ENCODE data around the gene RABGAP1L. TPM values are rescaled to one million over a fixed set of nuclear protein-coding genes. Genes with fewer than 3 reads are reported as not detected.

RABGAP1L gene
- total RNA-seq, 1 experiment from 2014 or later: 29.3 TPM

- Histone ChIP-seq H3K36me3 (ENCODE audit: control insufficient read depth in 1 of 2, insufficient read depth in 2 of 2, low read length in 2 of 2) (no peaks in the 10 kb centered on the region), H3K9me2 (ENCODE audit: insufficient read depth) (no peaks in the 10 kb centered on the region), H3K4me1 (ENCODE audit: control insufficient read depth in 1 of 2, insufficient read depth in 2 of 2, low read length in 2 of 2) (peaks cover 0 to 3% of the 10 kb centered on the region in 2 experiments; a peak in 1 of 4 replicates), H3K4me2 (ENCODE audit: low read length) (no peak overlapping the region), H3K9ac (ENCODE audit: low read length) (no peak overlapping the region), H3K9me3 (ENCODE audit: control insufficient read depth in 1 of 2, insufficient read depth in 1 of 2, low read depth in 1 of 2, low read length in 2 of 2) (no peaks in the 10 kb centered on the region), H3K27ac (ENCODE audit: low read depth, low read length) (no peak overlapping the region), H2AFZ (ENCODE audit: low read depth, low read length, poor library complexity, severe bottlenecking) (no peak overlapping the region), H3K79me2 (ENCODE audit: insufficient read depth, low read length) (no peaks in the 10 kb centered on the region), H4K20me1 (ENCODE audit: insufficient read depth) (no peaks in the 10 kb centered on the region), H3K4me3 (replicated peaks in 1 of 2; ENCODE audit: low read depth in 1 of 2, low read length in 2 of 2) (no peak overlapping the region), H3K27me3 (ENCODE audit: insufficient read depth, low read length) (no peaks in the 10 kb centered on the region)
- ATAC-seq (no peak), DNase-seq (ENCODE audit: low read depth, low spot score) (no peak)
- CTCF ChIA-PET: no interaction called here
- no TSS peak for BruUV-seq (replicated peaks)
- POLR2A ChIA-PET: no interaction called here
- TF ChIP-seq YY1 (IDR thresholded peaks at IDR 0.05; ENCODE audit: extremely low read depth, insufficient replicate concordance, low read depth, low read length): no peak
- no peak for TF ChIP-seq SP1 (IDR thresholded peaks at IDR 0.05; ENCODE audit: low read depth)
- TF ChIP-seq ATF3 (IDR thresholded peaks at IDR 0.05): no peak
- no peak for TF ChIP-seq EZH2phosphoT487 (IDR thresholded peaks at IDR 0.05; ENCODE audit: borderline replicate concordance)
- no peak for TF ChIP-seq EGR1 (IDR thresholded peaks at IDR 0.05; ENCODE audit: low read depth)
- no peak for TF ChIP-seq POLR2AphosphoS5 (IDR thresholded peaks at IDR 0.05; ENCODE audit: low read depth, low read length)
- TF ChIP-seq POLR2A (IDR thresholded peaks at IDR 0.05; ENCODE audit: borderline replicate concordance, extremely low read depth, insufficient read depth, insufficient read length): no peak
- TF ChIP-seq CBX3 (IDR thresholded peaks at IDR 0.05; ENCODE audit: low read depth): no peak
- no peak for TF ChIP-seq SIN3A (IDR thresholded peaks at IDR 0.05; ENCODE audit: low read depth)
- no peak for TF ChIP-seq REST (IDR thresholded peaks at IDR 0.05; ENCODE audit: low read depth)
- no peak for TF ChIP-seq EZH2 (IDR thresholded peaks at IDR 0.05)
- TF ChIP-seq CEBPB (IDR thresholded peaks at IDR 0.05; ENCODE audit: low read depth): no peak
- no peak for TF ChIP-seq SRF (IDR thresholded peaks at IDR 0.05; ENCODE audit: low read depth)
- intact Hi-C loops (cut with micrococcal nuclease): no loop called here
- RAD21 ChIA-PET (ENCODE audit: low non-redundant PET in 1 of 2, low total read pairs in 2 of 2, uncharacterized antibody in 2 of 2, unreplicated experiment in 2 of 2): no interaction called here
Measured at GRCh38 chr1:174794861-174795260, 635.5 kb downstream of the RABGAP1L start.

Data from HCT116 (cell line).